ENCODE data around the gene OGT. TPM values are rescaled to one million over a fixed set of nuclear protein-coding genes. Genes with fewer than 3 reads are reported as not detected.
"Not testable (repeated sequence)": the region's sequence is repeated elsewhere in the genome, so short reads cannot be mapped to it uniquely, and the experiment has no call there.

OGT gene
- total RNA-seq: 201 to 206 TPM (median 202 TPM) in 3 replicates

DNA sequence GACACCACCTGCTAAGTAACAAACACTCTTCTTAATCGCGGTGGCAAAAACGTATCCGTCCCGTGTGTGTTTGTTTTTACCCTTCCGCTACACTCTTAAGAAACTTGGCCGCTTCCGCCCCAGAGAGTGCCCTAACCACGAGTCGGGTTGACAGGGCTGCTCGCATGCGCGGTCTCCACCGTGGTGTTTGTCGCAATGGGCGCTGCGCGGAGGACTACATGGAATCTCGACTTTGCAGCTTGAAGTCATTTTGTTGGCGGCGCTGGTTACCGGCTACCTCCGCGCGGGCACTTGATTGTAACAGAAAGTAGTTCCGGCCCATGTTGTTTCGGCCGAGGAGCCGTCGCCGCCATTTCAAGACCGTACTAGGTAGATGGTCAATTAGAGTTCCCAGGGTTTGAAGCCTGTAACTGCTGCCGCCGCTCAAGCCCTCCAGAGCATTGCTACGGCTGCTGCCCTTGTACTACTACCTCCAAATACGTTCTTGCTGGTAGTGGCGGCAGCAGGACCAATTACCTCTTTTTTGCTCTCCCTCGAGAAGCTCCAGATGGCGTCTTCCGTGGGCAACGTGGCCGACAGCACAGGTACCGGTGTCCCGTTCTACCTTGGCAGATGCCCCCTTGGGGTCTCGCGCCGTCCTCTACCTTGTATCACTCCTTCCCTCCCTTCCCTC is at the start of gene OGT:
TSS of gene OGT (plus strand) at position 352 of the 673 bp plus-strand sequence. CDS start at position 548, 196 bp downstream.
- peak within 1 kb of the TSS; percentile 84 for H3K4me3 Mint-ChIP-seq
- H3K27me3 Mint-ChIP-seq (ENCODE audit: low read depth): no peaks in the 10 kb centered on the region
- peaks cover 16% of the 10 kb centered on the region for H3K4me1 Mint-ChIP-seq
- TF ChIP-seq, protein P1, sequence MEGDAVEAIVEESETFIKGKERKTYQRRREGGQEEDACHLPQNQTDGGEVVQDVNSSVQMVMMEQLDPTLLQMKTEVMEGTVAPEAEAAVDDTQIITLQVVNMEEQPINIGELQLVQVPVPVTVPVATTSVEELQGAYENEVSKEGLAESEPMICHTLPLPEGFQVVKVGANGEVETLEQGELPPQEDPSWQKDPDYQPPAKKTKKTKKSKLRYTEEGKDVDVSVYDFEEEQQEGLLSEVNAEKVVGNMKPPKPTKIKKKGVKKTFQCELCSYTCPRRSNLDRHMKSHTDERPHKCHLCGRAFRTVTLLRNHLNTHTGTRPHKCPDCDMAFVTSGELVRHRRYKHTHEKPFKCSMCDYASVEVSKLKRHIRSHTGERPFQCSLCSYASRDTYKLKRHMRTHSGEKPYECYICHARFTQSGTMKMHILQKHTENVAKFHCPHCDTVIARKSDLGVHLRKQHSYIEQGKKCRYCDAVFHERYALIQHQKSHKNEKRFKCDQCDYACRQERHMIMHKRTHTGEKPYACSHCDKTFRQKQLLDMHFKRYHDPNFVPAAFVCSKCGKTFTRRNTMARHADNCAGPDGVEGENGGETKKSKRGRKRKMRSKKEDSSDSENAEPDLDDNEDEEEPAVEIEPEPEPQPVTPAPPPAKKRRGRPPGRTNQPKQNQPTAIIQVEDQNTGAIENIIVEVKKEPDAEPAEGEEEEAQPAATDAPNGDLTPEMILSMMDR (IDR thresholded peaks at IDR 0.05; ENCODE audit: unreplicated experiment): no peak
- peak within 1 kb of the TSS; percentile 90 for H3K27ac Mint-ChIP-seq
- no peaks in the 10 kb centered on the region for H3K36me3 Mint-ChIP-seq
- H3K9me3 Mint-ChIP-seq: peaks cover 19% of the 10 kb centered on the region
- DNase-seq (ENCODE audit: low spot score in 2 of 2, unreplicated experiment in 2 of 2): peak; percentile 74 to 86

DNA sequence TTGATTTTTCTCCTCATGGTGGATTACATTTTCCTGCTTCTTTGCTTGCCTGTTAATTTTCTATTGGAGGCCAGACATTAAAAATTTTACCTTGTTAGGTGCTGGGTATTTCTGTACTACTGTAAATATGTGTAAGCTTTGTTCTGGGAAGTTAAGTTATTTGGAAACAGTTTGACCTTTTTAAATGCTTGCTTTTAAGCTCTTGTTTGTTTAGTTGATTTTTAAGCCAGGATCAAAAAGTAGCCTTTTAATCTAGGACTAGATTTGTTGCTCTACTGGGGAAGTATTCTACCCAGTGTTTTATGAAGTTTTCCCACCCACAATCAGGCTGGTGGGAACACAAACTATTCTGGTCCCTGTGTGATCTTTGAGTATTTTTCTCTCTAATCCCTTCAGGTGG is 45.1 kb upstream of the OGT start:
- Mint-ChIP-seq H3K27ac (no peak overlapping the region), H3K4me3 (no peak overlapping the region), H3K36me3 (peaks cover 9% of the 10 kb centered on the region), H3K9me3 (peaks cover 25% of the 10 kb centered on the region), H3K4me1 (no peaks in the 10 kb centered on the region), H3K27me3 (ENCODE audit: low read depth) (no peaks in the 10 kb centered on the region)
- TF ChIP-seq, protein P1 (IDR thresholded peaks at IDR 0.05; ENCODE audit: unreplicated experiment): no peak
- DNase-seq (ENCODE audit: low spot score in 2 of 2, unreplicated experiment in 2 of 2): no peak

DNA sequence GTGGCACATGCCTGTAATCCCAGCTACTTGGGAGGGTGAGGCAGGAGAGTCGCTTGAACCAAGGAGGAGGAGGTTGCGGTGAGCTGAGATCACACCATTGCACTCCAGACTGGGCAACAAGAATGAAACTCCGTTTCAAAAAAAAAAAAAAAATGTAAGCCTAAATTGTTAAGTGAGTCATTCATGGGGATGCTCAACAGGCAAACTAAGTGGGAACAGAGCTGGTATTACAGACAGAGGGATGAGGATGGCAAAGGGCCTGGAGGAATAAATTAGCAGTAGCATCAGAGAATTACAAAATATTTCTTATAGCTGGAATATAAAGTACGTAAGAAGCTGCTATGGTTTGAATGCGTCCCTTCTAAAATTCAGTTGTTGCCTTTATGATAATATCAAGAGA is 43.4 kb upstream of the OGT start:
- TF ChIP-seq, protein P1 (IDR thresholded peaks at IDR 0.05; ENCODE audit: unreplicated experiment): no peak
- no peaks in the 10 kb centered on the region for H3K27me3 Mint-ChIP-seq (ENCODE audit: low read depth)
- H3K36me3 Mint-ChIP-seq: peaks cover 9% of the 10 kb centered on the region
- peaks cover 27% of the 10 kb centered on the region for H3K9me3 Mint-ChIP-seq
- no peak overlapping the region for H3K27ac Mint-ChIP-seq
- no peaks in the 10 kb centered on the region for H3K4me1 Mint-ChIP-seq
- H3K4me3 Mint-ChIP-seq: no peak overlapping the region
- DNase-seq (ENCODE audit: low spot score in 2 of 2, unreplicated experiment in 2 of 2): no peak

DNA sequence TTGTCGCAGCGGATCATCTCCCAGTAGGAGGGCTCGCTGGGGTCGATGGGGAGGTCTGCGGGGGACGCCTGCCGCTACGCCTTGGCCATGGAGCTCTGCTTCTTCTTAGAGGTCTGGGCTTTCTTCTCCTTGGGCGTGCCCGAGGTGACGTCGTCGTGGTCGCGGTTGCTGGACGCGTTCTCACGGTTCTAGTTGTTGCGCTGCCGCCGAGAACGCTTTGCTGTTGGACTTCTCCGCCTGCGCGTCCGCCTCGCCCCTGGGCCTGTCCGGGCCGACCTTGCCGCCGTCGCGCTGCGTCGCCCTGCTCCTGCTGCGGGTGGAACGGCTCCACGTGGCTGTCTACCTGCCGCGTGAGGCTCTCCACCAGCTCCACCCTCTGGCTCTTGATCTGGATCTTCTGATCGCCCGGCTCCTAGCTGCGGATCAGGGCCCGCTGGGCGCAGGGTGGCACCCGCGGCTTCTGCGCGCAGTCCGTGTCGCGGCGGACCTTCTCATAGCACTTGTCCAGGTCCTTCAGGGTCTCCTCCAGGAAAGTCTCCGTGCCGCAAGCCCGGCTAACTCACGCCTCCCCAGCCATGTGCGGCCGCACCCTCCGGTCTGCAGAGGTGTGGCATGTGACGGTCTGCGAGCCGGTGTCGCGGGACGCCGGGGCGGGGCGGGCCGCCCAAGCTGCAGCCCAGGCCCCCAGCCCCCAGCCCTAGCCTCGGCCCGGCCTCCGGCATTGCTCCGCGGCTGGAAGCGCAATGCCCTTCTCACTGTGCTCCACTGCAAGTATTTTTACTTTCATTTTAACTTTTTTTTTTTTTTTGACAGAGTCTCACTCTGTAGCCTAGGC is 40.5 kb upstream of the OGT start:
- no peaks in the 10 kb centered on the region for H3K27me3 Mint-ChIP-seq (ENCODE audit: low read depth)
- no peak overlapping the region for H3K27ac Mint-ChIP-seq
- H3K9me3 Mint-ChIP-seq: peaks cover 26% of the 10 kb centered on the region
- no peak for DNase-seq (ENCODE audit: low spot score in 2 of 2, unreplicated experiment in 2 of 2)
- no peaks in the 10 kb centered on the region for H3K4me1 Mint-ChIP-seq
- H3K36me3 Mint-ChIP-seq: peaks cover 9% of the 10 kb centered on the region
- TF ChIP-seq, protein P1 (IDR thresholded peaks at IDR 0.05; ENCODE audit: unreplicated experiment): no peak
- no peak overlapping the region for H3K4me3 Mint-ChIP-seq

DNA sequence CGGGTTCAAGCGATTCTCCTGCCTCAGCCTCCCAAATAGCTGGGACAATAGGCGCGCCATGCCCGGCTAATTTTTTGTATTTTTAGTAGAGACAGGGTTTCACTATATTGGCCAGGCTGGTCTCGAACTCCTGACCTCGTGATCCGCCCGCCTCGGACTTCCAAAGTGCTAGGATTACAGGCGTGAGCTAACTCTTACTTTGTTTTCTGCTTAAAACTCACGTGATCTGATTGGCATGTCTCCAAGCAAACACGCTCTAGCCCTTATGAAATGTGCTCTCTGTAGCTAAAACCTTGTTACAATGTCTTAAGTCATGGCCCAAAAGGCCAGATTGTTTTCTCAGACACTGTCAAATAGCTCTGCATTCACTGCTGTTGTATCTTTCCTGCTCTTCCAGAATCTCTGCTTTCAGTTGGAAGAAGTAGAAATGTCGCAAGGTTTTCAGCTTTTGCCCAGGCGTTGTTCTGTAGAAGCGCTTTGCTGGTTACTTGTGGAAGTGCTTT is 39.7 kb upstream of the OGT start:
- peaks cover 25% of the 10 kb centered on the region for H3K9me3 Mint-ChIP-seq
- H3K4me1 Mint-ChIP-seq: no peaks in the 10 kb centered on the region
- H3K4me3 Mint-ChIP-seq: no peak overlapping the region
- no peak for DNase-seq (ENCODE audit: low spot score in 2 of 2, unreplicated experiment in 2 of 2)
- no peaks in the 10 kb centered on the region for H3K27me3 Mint-ChIP-seq (ENCODE audit: low read depth)
- H3K27ac Mint-ChIP-seq: no peak overlapping the region
- peaks cover 6% of the 10 kb centered on the region for H3K36me3 Mint-ChIP-seq
- TF ChIP-seq, protein P1 (IDR thresholded peaks at IDR 0.05; ENCODE audit: unreplicated experiment): no peak

DNA sequence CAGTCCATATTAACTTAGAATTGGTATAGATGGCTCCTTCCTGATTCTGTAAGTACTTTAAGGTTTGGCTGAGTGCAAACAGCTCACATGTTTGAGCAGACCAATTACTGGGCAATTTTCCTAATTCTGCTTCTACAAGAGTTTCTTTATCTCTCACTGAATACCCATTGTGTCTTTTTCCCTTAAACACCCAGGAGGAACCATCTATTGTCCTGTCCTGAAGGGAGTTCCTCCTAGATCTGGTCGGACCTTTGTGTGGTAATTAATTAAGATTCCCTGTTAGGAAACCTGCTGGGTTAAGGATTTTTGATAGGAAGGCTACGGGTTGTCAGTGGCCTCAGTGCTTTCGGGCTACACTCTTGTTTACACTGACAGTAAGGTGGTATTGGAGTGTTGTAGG is 36.9 kb upstream of the OGT start:
- peaks cover 25% of the 10 kb centered on the region for H3K9me3 Mint-ChIP-seq
- H3K27me3 Mint-ChIP-seq (ENCODE audit: low read depth); H3K27ac Mint-ChIP-seq: not testable (repeated sequence)

More for the DNA sequence above, 36.9 kb upstream of the OGT start:
- not testable (repeated sequence) for DNase-seq (ENCODE audit: low spot score in 2 of 2, unreplicated experiment in 2 of 2); H3K4me1 Mint-ChIP-seq; H3K4me3 Mint-ChIP-seq; H3K36me3 Mint-ChIP-seq
